IPS-NIHi11 (cell line): ENCODE results near the gene NUDT5.

Source experiments
- DNase-seq: peaks from one replicate; pipeline ENCODE4 v3.0.0; 2012; ENCODE audit warnings: mixed read lengths, low spot score

The NUDT5 gene

DNA sequence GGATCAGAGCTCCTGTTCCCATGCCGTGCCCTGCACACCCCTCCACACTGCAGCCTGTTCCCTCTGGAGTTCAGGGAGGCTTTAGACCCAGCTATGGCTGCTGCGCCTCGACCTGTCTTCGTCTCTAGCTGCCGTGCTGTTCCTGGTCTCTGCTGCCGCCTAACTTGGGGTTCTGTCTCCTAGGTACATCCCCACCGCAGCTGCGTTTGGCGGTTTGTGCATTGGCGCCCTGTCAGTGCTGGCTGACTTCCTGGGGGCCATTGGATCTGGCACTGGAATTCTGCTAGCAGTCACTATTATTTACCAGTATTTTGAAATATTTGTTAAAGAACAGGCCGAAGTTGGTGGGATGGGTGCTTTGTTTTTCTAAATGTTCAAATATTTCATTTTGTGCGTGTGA, 31.6 kb downstream of the NUDT5 start:
- no peak for DNase-seq

DNA sequence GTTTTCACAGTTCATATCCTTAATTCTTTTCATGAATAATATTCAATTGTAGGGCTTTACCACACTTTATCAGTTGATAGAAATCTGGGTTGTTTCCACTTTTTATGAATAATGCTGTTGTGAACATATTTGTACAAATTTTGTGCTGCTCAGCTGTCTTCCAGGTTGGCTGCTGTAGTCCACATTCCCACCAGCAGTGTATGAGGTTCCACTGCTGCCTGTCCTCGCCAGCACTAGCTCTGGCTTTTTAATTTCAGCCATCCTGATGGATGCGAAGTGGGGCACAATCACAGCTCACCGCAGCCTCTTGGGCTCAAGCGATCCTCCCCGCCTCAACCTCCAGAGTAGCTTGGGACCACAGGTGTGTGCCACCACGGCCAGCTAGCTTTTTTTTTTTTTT, 32.8 kb downstream of the NUDT5 start:
- DNase-seq = no peak

DNA sequence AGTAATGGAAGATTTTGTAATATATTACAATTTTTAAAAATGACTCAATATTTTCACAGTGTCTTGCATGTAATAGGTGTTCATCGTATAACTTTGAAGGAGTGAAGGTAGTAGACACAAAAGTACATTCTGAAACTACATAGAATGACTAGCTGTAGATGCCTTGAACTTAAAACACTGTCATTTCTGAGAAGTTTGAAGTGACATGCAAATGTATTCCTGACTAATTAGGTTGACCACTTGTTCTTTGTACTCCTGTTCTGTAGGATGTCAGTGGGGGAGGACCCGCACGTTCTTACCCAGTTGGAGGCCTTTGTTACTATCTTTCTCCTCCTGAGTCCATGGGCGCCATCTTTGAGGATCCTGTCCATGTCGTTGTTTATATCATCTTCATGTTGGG, 35.0 kb downstream of the NUDT5 start:
- DNase-seq = no peak

DNA sequence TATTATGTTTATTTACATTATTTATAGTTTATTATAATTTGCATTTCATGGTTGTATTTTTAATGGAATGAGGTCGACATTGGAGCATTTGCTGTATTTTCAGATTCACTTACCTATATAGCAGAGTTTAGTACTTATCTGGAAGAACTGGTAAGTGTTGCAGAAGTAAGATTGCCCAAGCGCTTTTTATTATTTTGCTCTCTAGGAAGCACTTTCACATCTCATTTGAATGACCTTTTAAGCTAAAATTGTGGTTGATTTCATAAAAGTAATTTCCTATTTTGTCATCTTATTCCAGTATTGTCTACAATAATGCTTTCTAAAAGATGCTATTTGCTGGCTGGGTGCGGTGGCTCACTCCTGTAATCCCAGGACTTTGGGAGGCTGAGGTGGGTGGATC, 37.6 kb downstream of the NUDT5 start:
- no peak for DNase-seq

DNA sequence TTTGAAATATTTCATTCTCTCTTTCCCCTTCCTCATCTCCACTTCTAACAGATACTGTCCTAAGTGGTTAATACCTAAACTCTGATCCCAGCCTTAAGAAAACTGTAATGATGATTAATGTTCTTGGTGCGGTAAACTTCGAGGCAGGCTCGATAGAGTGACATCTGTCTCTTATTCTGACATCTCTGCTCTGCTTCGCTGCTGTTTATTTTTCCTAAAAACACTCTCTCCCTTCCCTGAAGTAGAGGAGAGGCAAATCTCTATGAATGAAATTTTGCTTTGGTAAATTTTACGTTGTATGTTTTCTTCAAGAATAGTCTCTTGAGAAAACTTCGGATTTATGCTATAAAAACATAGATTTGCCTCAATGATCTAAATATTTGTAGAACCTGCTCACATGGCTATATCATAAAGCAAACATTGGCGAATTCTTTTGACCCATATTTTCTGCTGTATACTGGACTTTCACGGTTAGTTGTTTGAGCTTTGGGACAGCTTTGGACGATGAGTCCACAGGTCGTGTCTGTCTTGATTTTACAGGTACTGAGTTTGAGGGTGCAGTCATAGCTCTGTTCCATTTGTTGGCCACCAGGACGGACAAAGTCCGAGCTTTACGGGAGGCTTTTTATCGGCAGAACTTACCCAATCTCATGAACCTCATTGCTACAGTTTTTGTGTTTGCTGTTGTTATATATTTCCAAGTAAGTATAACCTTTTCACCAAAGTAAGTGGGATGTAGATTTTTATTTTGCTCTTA, 39.1 kb downstream of the NUDT5 start:
- DNase-seq = no peak

DNA sequence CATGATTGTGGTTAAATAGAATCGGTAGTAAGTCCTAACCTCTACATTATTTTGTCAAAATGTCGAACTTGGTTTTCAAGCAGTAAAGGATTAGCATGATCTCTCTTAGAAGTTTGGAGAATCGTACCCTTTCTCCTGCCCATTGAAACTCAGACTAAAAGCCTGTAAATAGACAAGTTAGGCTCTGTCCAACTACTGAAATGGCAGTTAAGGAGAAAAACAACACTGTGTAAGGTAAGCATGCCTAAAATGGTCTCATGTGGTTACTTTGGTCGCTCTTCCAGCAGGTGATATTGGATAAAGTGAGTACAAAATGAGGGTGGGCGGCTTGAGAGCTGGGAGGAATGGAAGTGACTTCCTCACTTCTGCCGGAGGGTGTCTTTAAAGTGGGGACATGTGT, 41.2 kb downstream of the NUDT5 start:
- DNase-seq = no peak

DNA sequence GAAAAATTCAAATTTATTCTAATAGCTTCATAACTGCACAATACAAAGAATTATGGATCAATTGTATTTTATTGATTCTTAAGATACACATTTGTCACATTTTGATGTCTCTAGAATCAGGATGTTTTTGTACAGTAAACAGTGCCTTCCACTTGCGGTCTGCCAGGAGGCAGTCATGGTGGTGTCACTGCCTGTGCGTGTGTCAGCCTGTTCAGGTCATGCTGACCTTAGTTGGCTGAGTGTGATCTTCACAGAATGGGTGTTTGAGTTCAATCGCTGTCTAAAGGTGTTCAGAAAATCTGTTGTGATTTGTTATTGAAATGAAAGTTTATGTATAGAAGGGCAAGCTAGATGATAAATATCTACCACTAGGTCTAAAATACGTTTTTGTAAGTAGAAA, 45.5 kb downstream of the NUDT5 start:
- DNase-seq = no peak

DNA sequence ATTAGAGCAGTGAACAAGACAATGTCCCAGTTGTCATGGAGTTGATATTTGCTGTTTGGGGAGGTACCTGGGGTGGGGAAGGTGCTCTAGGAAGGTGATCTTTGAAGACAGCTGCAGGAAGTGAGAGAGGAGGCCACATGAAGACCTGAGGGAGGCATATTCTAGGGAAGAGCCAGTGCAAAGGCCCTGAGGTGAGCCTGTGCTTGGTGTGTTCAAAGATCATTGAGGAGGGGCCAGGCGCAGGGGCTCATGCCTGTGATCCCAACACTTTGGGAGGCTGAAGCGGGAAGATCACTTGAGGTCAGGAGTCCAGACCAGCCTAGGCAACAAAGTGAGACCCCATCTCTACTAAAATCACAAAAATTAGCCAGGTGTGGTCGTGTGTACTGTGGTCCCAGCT, 51.2 kb downstream of the NUDT5 start:
- no peak for DNase-seq

DNA sequence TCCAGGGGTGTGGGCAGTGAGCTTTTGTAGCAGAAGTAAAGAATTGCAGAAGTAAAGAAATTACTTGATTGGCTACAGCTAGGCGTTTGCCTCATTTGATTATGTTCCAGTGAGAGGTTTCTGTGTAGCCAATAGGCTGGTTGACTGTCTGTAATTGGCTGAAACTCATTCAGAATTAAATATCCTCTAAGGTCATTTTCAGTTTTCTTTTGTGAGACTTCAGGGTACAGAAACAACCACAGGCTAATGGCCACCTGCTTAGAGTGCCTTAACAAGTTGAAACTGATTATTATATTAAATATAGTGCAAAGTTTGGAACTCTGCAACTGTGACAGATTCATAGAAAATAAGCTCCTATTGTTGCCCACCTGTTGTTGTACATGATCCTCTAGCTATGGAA, 55.7 kb downstream of the NUDT5 start:
- DNase-seq = no peak

DNA sequence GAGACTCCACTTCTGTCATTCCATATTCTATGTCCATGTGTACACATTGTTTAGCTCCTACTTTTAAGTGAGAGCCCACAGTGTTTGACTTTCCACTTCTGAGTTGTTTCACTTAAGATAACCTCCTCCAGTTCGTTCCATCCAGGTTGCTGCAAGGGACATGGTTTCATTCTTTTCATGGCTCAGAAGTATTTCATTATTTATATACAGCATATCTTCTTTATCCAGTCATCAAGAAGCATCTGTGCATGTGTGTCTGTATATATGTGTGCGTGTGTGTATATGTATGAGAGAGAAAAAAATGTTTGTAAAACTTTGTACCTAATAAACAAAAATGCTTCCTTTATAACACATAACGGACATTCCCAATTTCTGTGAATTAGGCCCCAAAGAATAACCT, 60.1 kb downstream of the NUDT5 start:
- DNase-seq = no peak

DNA sequence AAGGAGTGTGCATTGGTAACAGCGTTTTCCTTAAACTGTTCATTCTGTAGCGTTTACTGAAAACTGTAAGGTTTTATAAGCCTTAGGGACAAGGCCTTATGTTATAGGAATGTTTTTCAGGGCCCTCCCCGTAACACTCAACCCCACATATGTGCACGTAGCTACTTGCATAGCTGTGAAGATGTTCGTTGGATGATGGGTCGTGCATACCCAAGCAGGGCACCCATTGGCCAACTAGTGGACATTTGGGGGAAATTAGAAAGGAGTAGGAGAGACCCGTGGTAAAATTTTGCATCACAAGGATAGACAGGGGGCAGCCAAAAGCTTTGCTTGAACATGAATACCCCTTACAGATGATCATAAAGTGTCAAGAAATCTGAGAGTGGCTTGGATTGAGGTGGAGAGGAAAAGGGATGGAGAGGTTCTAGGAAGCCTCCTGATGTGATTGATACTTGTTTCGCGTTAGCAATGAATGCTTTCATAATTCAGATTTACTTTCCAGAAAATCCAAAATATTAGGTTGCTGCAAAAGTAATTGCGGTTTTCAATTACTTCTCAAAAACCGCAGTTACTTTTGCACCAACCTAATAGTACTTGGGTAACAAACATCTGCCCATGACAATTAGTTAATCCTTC, 65.3 kb downstream of the NUDT5 start:
- DNase-seq = peak; percentile 58

DNA sequence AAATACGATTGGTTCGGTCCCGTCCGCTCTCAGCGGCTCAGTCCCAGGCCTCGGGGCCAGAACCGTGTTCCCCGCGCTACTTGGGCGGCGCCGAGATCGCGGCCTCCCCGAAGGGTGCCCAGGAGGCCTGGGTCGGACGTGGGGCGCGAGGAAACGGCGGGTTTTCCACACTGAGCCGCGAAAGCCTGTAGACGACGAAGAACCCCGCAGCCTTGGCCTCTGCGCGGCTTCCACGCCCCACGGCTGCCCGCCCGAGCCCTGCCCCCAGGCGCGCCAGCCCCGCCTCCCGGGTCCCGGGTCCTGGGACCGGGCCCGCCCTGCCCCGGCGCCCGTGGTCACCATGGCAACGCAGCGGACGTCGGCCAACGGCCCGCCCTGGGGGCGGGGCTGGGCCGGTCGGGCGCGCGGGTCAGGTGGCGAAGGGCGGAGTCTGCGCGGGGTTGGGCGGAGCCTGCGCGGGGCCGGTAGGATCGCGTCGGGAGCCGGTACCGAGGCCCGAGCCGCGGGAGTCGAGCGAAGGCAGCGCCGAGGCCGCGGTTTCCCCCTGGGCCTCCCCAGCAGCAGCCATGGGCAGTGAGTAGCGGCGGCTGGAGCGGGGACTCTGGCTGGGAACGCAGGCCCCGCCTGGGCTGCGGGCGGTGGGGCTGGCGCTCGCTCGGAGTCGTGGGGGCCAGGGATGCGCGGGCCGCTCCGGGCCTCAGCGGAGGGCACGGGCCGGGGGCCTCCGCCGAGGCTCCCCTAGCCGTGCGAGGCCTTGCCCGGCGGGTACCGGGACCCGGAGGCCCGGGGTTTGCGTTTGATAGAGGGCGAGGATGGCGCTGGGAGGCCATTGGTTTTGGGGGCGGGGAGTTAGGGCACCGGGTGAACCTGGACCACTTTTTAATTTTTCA, 66.2 kb downstream of the NUDT5 start, which contains the start of gene SEC61A2:
SEC61A2 (plus strand) TSS at position 456 of the 890 bp plus-strand sequence; CDS start at position 567, 111 bp downstream.
- DNase-seq = peak; percentile 100

DNA sequence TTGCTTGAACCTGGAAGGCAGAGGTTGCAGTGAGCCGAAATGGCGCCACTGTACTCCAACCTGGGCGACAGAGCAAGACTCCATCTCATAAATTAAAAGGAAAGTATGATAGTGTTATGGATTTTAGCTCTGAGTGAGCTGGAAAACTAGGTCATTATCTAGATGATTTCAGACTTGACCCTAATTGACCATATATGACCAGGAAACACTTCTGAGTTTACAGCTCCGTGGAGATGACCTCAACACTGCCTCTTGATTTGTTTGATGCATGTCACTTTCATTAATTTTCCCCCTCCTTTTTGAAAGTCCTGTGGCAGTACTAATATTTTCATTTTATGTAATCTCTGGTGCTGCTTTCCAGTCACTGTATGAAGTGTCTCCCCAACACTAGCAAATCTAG, 74.0 kb downstream of the NUDT5 start:
- no peak for DNase-seq
